CD14-positive monocyte (primary cell): Measurements from ENCODE around the gene SH3RF3. TPM values are rescaled to one million over a fixed set of nuclear protein-coding genes. Genes with fewer than 3 reads are reported as not detected.

Experiments
- DNase-seq, 3 donors: peaks; one replicate each; pipeline ENCODE4 v3.0.0-alpha.2; 2011 to 2022
- H2AFZ ChIP-seq: 2 replicates; pipeline ENCODE4 v1.6.0; 2012; ENCODE audit warnings: mild to moderate bottlenecking, low read depth, low read length, inconsistent platforms; ENCODE audit not compliant: insufficient read depth, poor library complexity, severe bottlenecking
- H3K27ac ChIP-seq, 2 donors: 1 replicate in 1 of 2; 2 replicates in 1 of 2; pipeline ENCODE4 v1.5.1; 2012 to 2013; ENCODE audit warnings: low read length in 2 of 2, control low read depth in 1 of 2, inconsistent platforms in 1 of 2, low read depth in 1 of 2, mild to moderate bottlenecking in 1 of 2
- H3K27me3 ChIP-seq, 2 donors: one replicate each; pipeline versions ENCODE4 v1.6.0 to v1.6.1; 2011 to 2013; ENCODE audit warnings: low read length in 2 of 2; ENCODE audit not compliant: control insufficient read depth in 2 of 2, insufficient read depth in 2 of 2
- H3K36me3 ChIP-seq, 2 donors: replicated peaks in 1 of 2; 1 replicate in 1 of 2; 2 replicates in 1 of 2; pipeline versions ENCODE4 v1.5.1 to v1.6.1; 2012 to 2013; ENCODE audit warnings: low read length in 2 of 2, control low read depth in 1 of 2, inconsistent platforms in 1 of 2, mild to moderate bottlenecking in 1 of 2; ENCODE audit not compliant: insufficient read depth in 2 of 2, control insufficient read depth in 1 of 2
- H3K4me1 ChIP-seq, 2 donors: 1 replicate in 1 of 2; 2 replicates in 1 of 2; pipeline versions ENCODE4 v1.5.1 to v1.6.1; 2012 to 2013; ENCODE audit warnings: low read length in 2 of 2, control low read depth in 1 of 2, inconsistent platforms in 1 of 2, mild to moderate bottlenecking in 1 of 2, moderate library complexity in 1 of 2; ENCODE audit not compliant: insufficient read depth in 2 of 2, control insufficient read depth in 1 of 2
- H3K4me2 ChIP-seq: replicated peaks from 2 replicates; pipeline ENCODE3; 2012; ENCODE audit warnings: low read length, moderate library complexity, mild to moderate bottlenecking; ENCODE audit not compliant: poor library complexity, severe bottlenecking; ENCODE audit errors: extremely low read depth
- H3K4me3 ChIP-seq, 3 experiments: fragments of 200-600 bp in 1 of 3; sonication (generic) in 1 of 3; replicated peaks in 1 of 3; 1 replicate in 2 of 3; 2 replicates in 1 of 3; pipeline ENCODE4 v1.5.1; 2011 to 2013; ENCODE audit warnings: low read length in 3 of 3, mild to moderate bottlenecking in 3 of 3, control low read depth in 2 of 3, low read depth in 2 of 3, inconsistent platforms in 1 of 3, moderate library complexity in 1 of 3
- H3K79me2 ChIP-seq: 2 replicates; pipeline ENCODE4 v1.6.0; 2012; ENCODE audit warnings: mild to moderate bottlenecking, control low read depth, inconsistent platforms, low read length, moderate library complexity; ENCODE audit not compliant: insufficient read depth
- H3K9ac ChIP-seq: 2 replicates; pipeline ENCODE4 v1.6.0; 2017; ENCODE audit warnings: low read length, mild to moderate bottlenecking; ENCODE audit not compliant: insufficient read depth, poor library complexity, severe bottlenecking
- H3K9me3 ChIP-seq, 2 donors: replicated peaks in 1 of 2; 1 replicate in 1 of 2; 2 replicates in 1 of 2; pipeline versions ENCODE4 v1.5.1 to v1.6.1; 2012 to 2013; ENCODE audit warnings: low read length in 2 of 2, control low read depth in 1 of 2; ENCODE audit not compliant: control insufficient read depth in 1 of 2, insufficient read depth in 1 of 2
- H4K20me1 ChIP-seq: 2 replicates; pipeline ENCODE4 v1.6.0; 2012; ENCODE audit warnings: mild to moderate bottlenecking, low read length, control low read depth, moderate library complexity; ENCODE audit not compliant: insufficient read depth
- H3K27ac Mint-ChIP-seq, 7 donors: one replicate each; pipeline ENCODE4 v1.8.0; 2020; ENCODE audit warnings: mild to moderate bottlenecking in 7 of 7, mixed read lengths in 7 of 7, moderate library complexity in 6 of 7, inconsistent platforms in 2 of 7
- H3K27me3 Mint-ChIP-seq, 3 donors: one replicate each; pipeline ENCODE4 v1.8.0; 2021 to 2022; ENCODE audit warnings: low read depth in 3 of 3, mild to moderate bottlenecking in 3 of 3, mixed read lengths in 3 of 3, moderate library complexity in 3 of 3, inconsistent platforms in 1 of 3
- H3K36me3 Mint-ChIP-seq, 2 donors: one replicate each; pipeline ENCODE4 v1.8.0; 2020; ENCODE audit warnings: mixed read lengths in 2 of 2, inconsistent platforms in 1 of 2, mild to moderate bottlenecking in 1 of 2
- H3K4me1 Mint-ChIP-seq: one replicate; pipeline ENCODE4 v1.8.0; 2020; ENCODE audit warnings: mild to moderate bottlenecking, mixed read lengths
- H3K4me3 Mint-ChIP-seq, 2 donors: one replicate each; pipeline ENCODE4 v1.8.0; 2020; ENCODE audit warnings: mild to moderate bottlenecking in 2 of 2, mixed read lengths in 2 of 2, moderate library complexity in 1 of 2
- H3K9me3 Mint-ChIP-seq, 7 donors: one replicate each; pipeline ENCODE4 v1.8.0; 2020 to 2022; ENCODE audit warnings: mixed read lengths in 7 of 7, mild to moderate bottlenecking in 6 of 7, moderate library complexity in 6 of 7, inconsistent platforms in 2 of 7
- CTCF ChIP-seq: fragments of 200-600 bp; IDR thresholded peaks from one replicate; pipeline ENCODE4 v1.8.0; 2022; ENCODE audit warnings: antibody characterized with exemption, mild to moderate bottlenecking
- WGBS: methylation state at CpG from one replicate; pipeline ENCODE4 v1.1.5; 2013; ENCODE audit warnings: missing lambda C conversion rate; ENCODE audit not compliant: insufficient coverage; 5-methylcytosine and 5-hydroxymethylcytosine counted together
- intact Hi-C, 2 donors: fragments of 100-400 bp; cut with micrococcal nuclease; formaldehyde crosslinking; loops; one replicate each; pipeline versions ENCODE4 v1.15.0 to v1.15.1; 2023
- polyA plus RNA-seq, 3 donors: library from polyadenylated mRNA; depleted of rRNA in 1 of 3; unstranded in 2 of 3; stranded (reverse) in 1 of 3; fragments of 300-500 nt in 2 of 3; fragments of >200 nt in 1 of 3; fragmentation: Illumina TruSeq in 2 of 3; gene quantifications; 1 replicate in 2 of 3; 2 replicates in 1 of 3; pipeline ENCODE4 v1.2.3, GENCODE V29; 2012 to 2021

The SH3RF3 gene
- polyA plus RNA-seq, 3 donors = 0.25 to 0.75 (median 0.34) TPM

GRCh38 chr2:109089602-109090300 lies 39.3 kb upstream of the SH3RF3 start:
- H3K27me3 Mint-ChIP-seq = peaks cover under 1 to 4% (median 2%) of the 10 kb centered on the region in 3 donors
- no peaks in the 10 kb centered on the region for H3K4me1 Mint-ChIP-seq
- H3K36me3 ChIP-seq = no peaks in the 10 kb centered on the region
- H4K20me1 ChIP-seq = no peaks in the 10 kb centered on the region
- no peak overlapping the region for H3K4me3 ChIP-seq
- H3K27me3 ChIP-seq = no peaks in the 10 kb centered on the region
- H3K27ac ChIP-seq = no peak overlapping the region
- peaks cover 5 to 30% (median 19%) of the 10 kb centered on the region in 7 donors for H3K9me3 Mint-ChIP-seq
- H3K27ac Mint-ChIP-seq = no peak overlapping the region
- no peaks in the 10 kb centered on the region for H3K79me2 ChIP-seq
- no peaks in the 10 kb centered on the region for H3K36me3 Mint-ChIP-seq
- H3K9ac ChIP-seq = no peak overlapping the region
- no peak overlapping the region for H3K4me2 ChIP-seq
- no peaks in the 10 kb centered on the region for H3K4me1 ChIP-seq
- DNase-seq = no peak
- peaks cover 6 to 21% of the 10 kb centered on the region in 2 donors for H3K9me3 ChIP-seq
- no peak for TF ChIP-seq CTCF
- WGBS = 88% methylated on average over 3 of the region's 4 CpGs
- no peak overlapping the region for H3K4me3 Mint-ChIP-seq
- intact Hi-C loops = no loop called here
- H2AFZ ChIP-seq = no peak overlapping the region

- H3K36me3 ChIP-seq = no peaks in the 10 kb centered on the region
- H3K9me3 ChIP-seq = peaks cover 6 to 16% of the 10 kb centered on the region in 2 donors
- Mint-ChIP-seq H3K9me3 (peaks cover 5 to 29% (median 16%) of the 10 kb centered on the region in 7 donors), H3K27ac (no peak overlapping the region), H3K4me1 (no peaks in the 10 kb centered on the region), H3K4me3 (no peak overlapping the region), H3K36me3 (no peaks in the 10 kb centered on the region), H3K27me3 (peaks cover 0 to 4% (median 2%) of the 10 kb centered on the region in 3 donors)
- H3K27me3 ChIP-seq = no peaks in the 10 kb centered on the region
- H3K4me2 ChIP-seq = no peak overlapping the region
- no peaks in the 10 kb centered on the region for H3K79me2 ChIP-seq
- no peak overlapping the region for H3K4me3 ChIP-seq
- intact Hi-C loops = no loop called here
- H2AFZ ChIP-seq = no peak overlapping the region
- no peak overlapping the region for H3K9ac ChIP-seq
- H3K4me1 ChIP-seq = no peaks in the 10 kb centered on the region
- DNase-seq = no peak
- WGBS = 100% methylated on average over 4 of the region's 4 CpGs
- TF ChIP-seq CTCF = no peak
- H4K20me1 ChIP-seq = no peaks in the 10 kb centered on the region
- H3K27ac ChIP-seq = no peak overlapping the region
Observed at GRCh38 chr2:109091526-109091925, 37.5 kb upstream of the SH3RF3 start.
